Measurements from ENCODE around the gene NUDT3.

NUDT3 gene

GRCh38 chr6:34231566-34232336 lies 160.7 kb downstream of the NUDT3 start:
- in situ Hi-C loops (cut with MboI; ENCODE audit: low sequenced_read_pairs): no loop called here

- in situ Hi-C loops (cut with MboI; ENCODE audit: low sequenced_read_pairs): no loop called here
These were observed 161.7 kb downstream of the NUDT3 start for GRCh38 chr6:34230653-34231371.

GRCh38 chr6:34229877-34230276 lies 162.6 kb downstream of the NUDT3 start:
- in situ Hi-C loops (cut with MboI; ENCODE audit: low sequenced_read_pairs): no loop called here

All from HL-60/S4 treated with retinoic acid at 250 ng/mL for 4 days and 3 days (cell line).